CD4-positive, alpha-beta T cell treated with Interferon alpha-2 for 1 hour (primary cell): ENCODE data around the gene IQGAP3.
A peak's percentile ranks its signal among the peaks of the same experiment; 100 is the strongest.

Experiments
- DNase-seq, 2 donors: peaks; one replicate each; pipeline ENCODE4 v3.0.0-alpha.2; 2020 to 2022

IQGAP3 gene

DNA sequence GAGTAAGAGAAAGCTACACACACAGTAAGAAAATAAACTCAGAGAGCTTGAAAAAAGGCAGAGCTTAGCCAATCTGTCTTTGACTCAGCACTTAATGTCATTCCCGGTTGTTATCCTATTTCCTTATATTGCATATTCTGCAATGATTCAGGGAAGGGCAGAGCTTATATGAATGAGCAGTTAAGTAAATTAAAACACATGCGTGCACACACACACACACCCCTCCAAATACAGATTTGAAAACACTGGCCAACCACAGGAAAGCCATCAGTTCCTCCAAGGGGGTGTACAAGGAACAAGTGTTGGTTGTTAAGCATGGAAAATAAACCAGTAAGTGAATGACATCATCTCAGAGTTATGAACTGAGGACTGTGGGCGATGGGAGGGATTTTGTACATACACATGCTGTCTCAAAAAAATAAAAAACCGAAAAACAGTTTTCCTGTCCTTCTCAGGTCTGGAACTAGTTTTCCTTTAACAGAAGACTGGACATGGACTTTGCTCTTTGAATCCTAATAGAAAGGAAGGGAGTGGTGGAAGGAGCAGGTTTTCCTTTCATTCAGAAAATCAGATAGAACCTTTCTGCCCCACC is 1.0 kb downstream of the IQGAP3 start:
- DNase-seq, result no peak

- DNase-seq, result no peak
These were observed 5.9 kb downstream of the IQGAP3 start for GRCh38 chr1:156566436-156566835.

- DNase-seq, result no peak
These were observed 6.8 kb downstream of the IQGAP3 start for GRCh38 chr1:156565519-156565918.

GRCh38 chr1:156560585-156561163 is 11.7 kb downstream of the IQGAP3 start:
- DNase-seq, result no peak

GRCh38 chr1:156559797-156560385 is 12.5 kb downstream of the IQGAP3 start:
- DNase-seq, result no peak

DNA sequence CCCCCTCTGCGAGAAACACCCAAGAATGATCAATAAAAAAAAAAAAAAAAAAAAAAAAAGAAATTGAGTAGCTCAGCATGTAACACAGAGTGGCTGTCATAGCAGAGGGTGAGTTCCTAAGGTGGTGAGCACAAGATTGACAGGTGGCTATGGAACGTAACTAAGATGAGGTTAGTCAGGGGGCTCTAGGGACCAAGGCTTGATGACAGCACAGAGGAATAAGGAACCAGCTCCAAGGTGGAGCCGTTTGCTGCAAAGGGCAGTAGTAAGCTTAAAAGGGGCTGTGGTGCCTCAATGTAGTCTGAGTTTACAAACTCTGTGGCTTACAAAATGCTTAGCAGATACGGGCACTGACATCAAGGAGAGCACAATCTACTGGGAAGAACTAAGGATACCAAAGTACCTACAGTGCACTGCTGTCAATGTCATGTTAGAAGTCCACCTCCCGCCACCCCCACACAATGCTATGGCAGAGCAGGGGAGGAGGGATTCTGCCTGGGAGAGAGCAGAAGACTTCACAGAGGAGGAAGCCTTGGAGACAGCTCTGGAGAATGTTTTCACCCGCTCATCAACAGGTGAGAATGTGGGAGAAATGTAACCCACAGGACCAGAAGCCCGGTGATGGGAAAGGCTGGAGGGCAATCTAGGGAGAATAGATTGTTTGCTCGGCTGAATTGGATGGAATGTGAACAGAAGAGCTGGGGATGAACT is 13.1 kb downstream of the IQGAP3 start:
- DNase-seq, result no peak

- no peak for DNase-seq
These were observed 16.0 kb downstream of the IQGAP3 start for GRCh38 chr1:156556354-156556753.

- DNase-seq, result no peak
These were observed 16.6 kb downstream of the IQGAP3 start for GRCh38 chr1:156555715-156556114.

GRCh38 chr1:156554971-156555370 is 17.4 kb downstream of the IQGAP3 start:
- DNase-seq, result no peak

GRCh38 chr1:156553860-156554485 is 18.4 kb downstream of the IQGAP3 start:
- no peak for DNase-seq

- peak in 1 of 2 donors; percentile 58 for DNase-seq
These were observed 19.4 kb downstream of the IQGAP3 start for GRCh38 chr1:156552937-156553336.

DNA sequence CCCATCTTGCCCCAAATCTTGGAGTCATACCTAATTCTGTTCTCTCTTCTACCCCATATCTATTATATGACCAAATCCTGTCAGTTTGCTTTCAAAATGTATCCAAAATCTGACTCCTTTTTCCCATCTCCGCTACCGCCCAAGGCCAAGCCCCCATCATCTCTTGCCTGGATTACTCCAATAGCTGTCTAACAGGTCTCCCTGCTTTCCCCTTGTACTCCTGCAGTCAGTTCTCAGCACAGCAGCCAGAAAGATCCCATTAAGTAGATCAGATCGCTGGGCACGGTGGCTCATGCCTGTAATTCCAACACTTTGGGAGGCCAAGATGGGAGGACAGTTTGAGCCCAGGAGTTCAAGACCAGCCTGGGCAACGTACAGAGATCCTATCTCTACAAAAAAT is 19.8 kb downstream of the IQGAP3 start:
- no peak for DNase-seq

- DNase-seq, result peak in 1 of 2 donors; percentile 16
These were observed 20.5 kb downstream of the IQGAP3 start for GRCh38 chr1:156551869-156552268.

DNA sequence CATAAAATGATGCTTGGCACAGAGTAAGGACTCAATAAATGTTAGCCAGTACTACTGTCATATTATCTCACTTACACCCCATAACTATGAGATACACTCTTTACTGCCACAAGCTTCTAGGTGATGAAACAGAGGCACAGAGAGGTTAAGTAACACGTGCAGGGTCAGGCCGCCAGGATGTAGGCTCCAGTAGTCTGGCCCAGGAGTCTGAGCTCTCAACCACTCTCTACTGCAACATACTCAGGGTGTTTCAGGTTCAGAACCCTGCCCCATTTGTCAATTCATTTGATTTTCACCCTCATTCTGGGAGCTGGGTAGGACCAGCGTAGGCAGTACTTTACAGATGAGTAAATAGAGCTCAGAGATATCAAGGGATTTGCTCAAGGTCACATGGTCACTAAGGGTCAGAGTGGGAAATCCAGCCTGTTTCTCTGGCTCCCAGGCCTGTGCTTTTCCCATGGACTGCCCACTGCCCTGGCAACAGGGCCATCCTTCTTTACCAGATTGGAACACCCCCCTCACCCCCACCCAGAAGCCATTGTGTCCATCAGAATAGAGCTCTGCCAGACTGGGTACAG is 21.2 kb downstream of the IQGAP3 start:
- no peak for DNase-seq

- no peak for DNase-seq
These were observed 22.0 kb downstream of the IQGAP3 start for GRCh38 chr1:156550346-156550745.

GRCh38 chr1:156549831-156550230 is 22.5 kb downstream of the IQGAP3 start:
- DNase-seq, result no peak

DNA sequence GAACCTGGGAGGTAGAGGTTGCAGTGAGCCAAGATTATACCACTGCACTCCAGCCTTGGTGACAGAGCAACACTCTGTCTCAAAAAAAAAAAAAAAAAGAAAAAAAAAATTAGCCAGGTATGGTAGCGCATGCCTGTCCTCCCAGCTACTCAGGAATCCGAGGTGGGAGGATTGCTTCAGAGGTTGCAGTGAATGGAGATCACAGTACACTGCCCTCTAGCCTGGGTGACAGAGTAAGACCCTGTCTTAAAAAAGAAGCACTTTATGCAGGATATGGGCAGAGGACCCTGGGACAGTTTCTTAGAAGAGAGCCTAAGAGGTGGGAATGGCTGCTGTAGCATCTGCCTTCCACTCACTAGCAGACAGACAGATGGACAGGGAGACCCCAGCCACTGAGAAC is 23.0 kb downstream of the IQGAP3 start:
- DNase-seq, result no peak

- no peak for DNase-seq
These were observed 24.4 kb downstream of the IQGAP3 start for GRCh38 chr1:156547982-156548381.

GRCh38 chr1:156547434-156547833 is 24.9 kb downstream of the IQGAP3 start:
- no peak for DNase-seq

- no peak for DNase-seq
These were observed 26.1 kb downstream of the IQGAP3 start for GRCh38 chr1:156546267-156546666.

DNA sequence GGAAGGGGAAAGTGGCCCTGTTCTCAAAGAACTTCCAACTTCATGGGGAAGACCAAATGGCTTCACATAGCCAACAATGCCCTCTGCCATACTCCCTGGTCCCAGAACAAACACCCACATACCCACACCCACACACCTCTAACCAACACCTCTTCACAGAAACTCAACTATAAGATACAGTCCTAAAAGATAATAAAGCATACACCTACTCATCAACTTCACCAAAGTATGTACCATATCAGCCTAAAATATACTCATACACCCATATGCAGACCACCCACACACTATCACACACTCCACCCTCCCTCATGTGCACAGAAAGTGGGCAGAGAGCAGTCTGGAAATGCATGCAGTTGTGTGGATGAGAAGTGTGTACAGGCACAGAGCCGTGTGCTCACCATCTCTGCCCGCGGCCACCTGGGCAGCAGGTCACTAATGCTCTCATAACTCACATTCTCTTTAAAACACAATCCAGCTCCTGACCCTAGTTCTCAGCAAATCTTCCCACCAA is 27.7 kb downstream of the IQGAP3 start:
- DNase-seq, result no peak

- DNase-seq, result no peak
These were observed 29.3 kb downstream of the IQGAP3 start for GRCh38 chr1:156543066-156543465.

DNA sequence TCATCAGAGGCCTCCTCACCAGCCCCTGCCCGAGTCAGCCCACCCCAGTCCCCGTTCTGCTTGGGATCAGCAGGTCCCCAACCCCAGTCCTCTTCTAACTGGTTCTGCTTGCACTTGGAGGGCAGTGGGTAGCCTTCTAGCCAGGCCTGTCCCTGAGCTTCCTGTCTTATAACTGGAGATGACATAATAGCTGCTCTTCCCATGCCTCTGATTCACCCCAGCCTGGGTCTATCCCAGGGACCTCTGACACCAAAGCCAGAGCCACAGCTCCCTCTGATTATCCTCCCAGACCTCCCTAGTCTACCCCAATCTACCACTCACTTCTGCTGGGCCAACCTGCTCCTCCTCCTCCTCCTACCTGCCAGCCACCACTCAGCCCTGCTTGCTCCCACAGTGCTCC is 31.4 kb downstream of the IQGAP3 start:
- no peak for DNase-seq
